ENCODE measurements around the gene TAGAP. TPM values are rescaled to one million over a fixed set of nuclear protein-coding genes. Genes with fewer than 3 reads are reported as not detected.

TAGAP gene
- polyA plus RNA-seq, 1 donor (not counting 4 experiments of a cell fraction or from before 2014, with no cell fraction given), result 0.08 TPM

- no peak overlapping the region for H3K4me3 ChIP-seq (ENCODE audit: control insufficient read depth in 2 of 3, extremely low read depth in 1 of 3, insufficient read depth in 2 of 3, low read depth in 1 of 3, low read length in 3 of 3)
- no peak overlapping the region for H2AFZ ChIP-seq (ENCODE audit: control insufficient read depth, low read length)
- H3K27ac ChIP-seq (ENCODE audit: control insufficient read depth, insufficient read depth, low read length), result no peak overlapping the region
- TF ChIP-seq EZH2 (IDR thresholded peaks at IDR 0.05; ENCODE audit: low read length), result no peak
- TF ChIP-seq, protein P1, sequence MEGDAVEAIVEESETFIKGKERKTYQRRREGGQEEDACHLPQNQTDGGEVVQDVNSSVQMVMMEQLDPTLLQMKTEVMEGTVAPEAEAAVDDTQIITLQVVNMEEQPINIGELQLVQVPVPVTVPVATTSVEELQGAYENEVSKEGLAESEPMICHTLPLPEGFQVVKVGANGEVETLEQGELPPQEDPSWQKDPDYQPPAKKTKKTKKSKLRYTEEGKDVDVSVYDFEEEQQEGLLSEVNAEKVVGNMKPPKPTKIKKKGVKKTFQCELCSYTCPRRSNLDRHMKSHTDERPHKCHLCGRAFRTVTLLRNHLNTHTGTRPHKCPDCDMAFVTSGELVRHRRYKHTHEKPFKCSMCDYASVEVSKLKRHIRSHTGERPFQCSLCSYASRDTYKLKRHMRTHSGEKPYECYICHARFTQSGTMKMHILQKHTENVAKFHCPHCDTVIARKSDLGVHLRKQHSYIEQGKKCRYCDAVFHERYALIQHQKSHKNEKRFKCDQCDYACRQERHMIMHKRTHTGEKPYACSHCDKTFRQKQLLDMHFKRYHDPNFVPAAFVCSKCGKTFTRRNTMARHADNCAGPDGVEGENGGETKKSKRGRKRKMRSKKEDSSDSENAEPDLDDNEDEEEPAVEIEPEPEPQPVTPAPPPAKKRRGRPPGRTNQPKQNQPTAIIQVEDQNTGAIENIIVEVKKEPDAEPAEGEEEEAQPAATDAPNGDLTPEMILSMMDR (optimal IDR thresholded peaks at IDR 0.05 in 1 of 3, IDR thresholded peaks at IDR 0.05 in 1 of 3, conservative IDR thresholded peaks at IDR 0.05 in 1 of 3; ENCODE audit: extremely low read depth in 1 of 3, insufficient read depth in 2 of 3, low read length in 3 of 3), result no peak
- H3K4me2 ChIP-seq (ENCODE audit: control insufficient read depth, extremely low read depth, insufficient read depth, low read depth, low read length), result no peak overlapping the region
- H3K36me3 ChIP-seq (ENCODE audit: control insufficient read depth in 2 of 2, extremely low read depth in 1 of 2, insufficient read depth in 2 of 2, low read length in 2 of 2), result no peaks in the 10 kb centered on the region
- no peaks in the 10 kb centered on the region for H3K4me1 ChIP-seq (ENCODE audit: control insufficient read depth, extremely low read depth, insufficient read depth, low read length)
- H3K9me3 ChIP-seq (ENCODE audit: control insufficient read depth, low read depth, low read length), result no peaks in the 10 kb centered on the region
- no peak overlapping the region for H3K9ac ChIP-seq (ENCODE audit: control insufficient read depth, extremely low read depth, insufficient read depth, low read length)
- H3K79me2 ChIP-seq (ENCODE audit: control insufficient read depth, insufficient read depth, low read length), result no peaks in the 10 kb centered on the region
- no peak for DNase-seq (ENCODE audit: low read depth, low spot score)
- dilution Hi-C loops (cut with MboI; ENCODE audit: extremely low pct_ligation_motif_present, low sequenced_read_pairs), result no loop called here
- H3K9me1 ChIP-seq (ENCODE audit: control insufficient read depth, extremely low read depth, insufficient read depth, low read length), result no peaks in the 10 kb centered on the region
- peaks cover 23% of the 10 kb centered on the region for H3K27me3 ChIP-seq (ENCODE audit: control insufficient read depth, extremely low read depth, insufficient read depth, low read length)
- no peaks in the 10 kb centered on the region for H4K20me1 ChIP-seq (ENCODE audit: control insufficient read depth, extremely low read depth, insufficient read depth, low read length)
- no peak for FAIRE-seq
Observed at GRCh38 chr6:159056899-159057298, 12.1 kb upstream of the TAGAP start.

DNA sequence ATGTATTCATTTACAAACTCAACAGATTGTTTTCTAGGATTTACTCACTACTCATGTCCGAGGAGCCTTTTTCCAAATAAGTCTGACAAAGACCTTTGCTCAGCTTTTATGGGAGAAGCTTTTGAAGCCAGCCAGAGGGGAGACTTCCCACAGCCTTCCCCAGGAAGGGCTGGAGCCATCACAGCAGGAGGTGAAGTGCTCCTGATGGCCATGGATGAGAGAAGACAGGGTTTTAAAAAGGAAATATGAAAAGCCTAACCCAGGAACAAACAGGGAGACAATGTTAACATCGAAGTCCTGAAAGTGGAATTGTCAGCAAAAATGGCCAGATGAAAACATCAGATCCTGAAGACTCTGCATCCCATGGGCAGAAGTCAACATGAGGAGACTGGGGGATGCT is 11.6 kb upstream of the TAGAP start:
- no peaks in the 10 kb centered on the region for H3K4me1 ChIP-seq (ENCODE audit: control insufficient read depth, extremely low read depth, insufficient read depth, low read length)
- no peak overlapping the region for H3K9ac ChIP-seq (ENCODE audit: control insufficient read depth, extremely low read depth, insufficient read depth, low read length)
- H2AFZ ChIP-seq (ENCODE audit: control insufficient read depth, low read length), result no peak overlapping the region
- H3K9me1 ChIP-seq (ENCODE audit: control insufficient read depth, extremely low read depth, insufficient read depth, low read length), result no peaks in the 10 kb centered on the region
- peaks cover 23% of the 10 kb centered on the region for H3K27me3 ChIP-seq (ENCODE audit: control insufficient read depth, extremely low read depth, insufficient read depth, low read length)
- H3K4me3 ChIP-seq (ENCODE audit: control insufficient read depth in 2 of 3, extremely low read depth in 1 of 3, insufficient read depth in 2 of 3, low read depth in 1 of 3, low read length in 3 of 3), result no peak overlapping the region
- H3K4me2 ChIP-seq (ENCODE audit: control insufficient read depth, extremely low read depth, insufficient read depth, low read depth, low read length), result no peak overlapping the region
- no peak for FAIRE-seq
- TF ChIP-seq, protein P1 (optimal IDR thresholded peaks at IDR 0.05 in 1 of 3, IDR thresholded peaks at IDR 0.05 in 1 of 3, conservative IDR thresholded peaks at IDR 0.05 in 1 of 3; ENCODE audit: extremely low read depth in 1 of 3, insufficient read depth in 2 of 3, low read length in 3 of 3), result no peak
- TF ChIP-seq EZH2 (IDR thresholded peaks at IDR 0.05; ENCODE audit: low read length), result no peak
- DNase-seq (ENCODE audit: low read depth, low spot score), result no peak
- H4K20me1 ChIP-seq (ENCODE audit: control insufficient read depth, extremely low read depth, insufficient read depth, low read length), result no peaks in the 10 kb centered on the region
- no peak overlapping the region for H3K27ac ChIP-seq (ENCODE audit: control insufficient read depth, insufficient read depth, low read length)
- H3K79me2 ChIP-seq (ENCODE audit: control insufficient read depth, insufficient read depth, low read length), result no peaks in the 10 kb centered on the region
- H3K9me3 ChIP-seq (ENCODE audit: control insufficient read depth, low read depth, low read length), result no peaks in the 10 kb centered on the region
- dilution Hi-C loops (cut with MboI; ENCODE audit: extremely low pct_ligation_motif_present, low sequenced_read_pairs), result no loop called here
- no peaks in the 10 kb centered on the region for H3K36me3 ChIP-seq (ENCODE audit: control insufficient read depth in 2 of 2, extremely low read depth in 1 of 2, insufficient read depth in 2 of 2, low read length in 2 of 2)

Data from keratinocyte (primary cell).